Measurements from ENCODE around the gene CPNE5. TPM values are rescaled to one million over a fixed set of nuclear protein-coding genes. Genes with fewer than 3 reads are reported as not detected.
A peak's percentile ranks its signal among the peaks of the same experiment; 100 is the strongest.

CPNE5 gene
- total and polyA plus RNA-seq, 9 of the 15 experiments (the other 6 are each of a cell fraction or from before 2014, with no cell fraction given) = 0.14 to 1.0 (median 0.46) TPM; not detected in 2

- peak; percentile 95 for TF ChIP-seq MGA (IDR thresholded peaks at IDR 0.05)
- TF ChIP-seq YBX1 (IDR thresholded peaks at IDR 0.05) = no peak
- no peak for TF ChIP-seq ZNF561 (CRISPR knock-in tag; conservative IDR thresholded peaks at IDR 0.05)
- no peak for TF ChIP-seq HNRNPK (IDR thresholded peaks at IDR 0.05; ENCODE audit: low read depth, low read length, poor library complexity, severe bottlenecking)
- no peak for TF ChIP-seq TAF1 (IDR thresholded peaks at IDR 0.05; ENCODE audit: control insufficient read depth, extremely low read depth, insufficient read depth, low read length, severe bottlenecking)
- TF ChIP-seq ILF3 (IDR thresholded peaks at IDR 0.05; ENCODE audit: borderline replicate concordance) = no peak
- no peak for TF ChIP-seq ZNF197 (CRISPR knock-in tag; IDR thresholded peaks at IDR 0.05; ENCODE audit: low read depth)
- TF ChIP-seq, protein P1, sequence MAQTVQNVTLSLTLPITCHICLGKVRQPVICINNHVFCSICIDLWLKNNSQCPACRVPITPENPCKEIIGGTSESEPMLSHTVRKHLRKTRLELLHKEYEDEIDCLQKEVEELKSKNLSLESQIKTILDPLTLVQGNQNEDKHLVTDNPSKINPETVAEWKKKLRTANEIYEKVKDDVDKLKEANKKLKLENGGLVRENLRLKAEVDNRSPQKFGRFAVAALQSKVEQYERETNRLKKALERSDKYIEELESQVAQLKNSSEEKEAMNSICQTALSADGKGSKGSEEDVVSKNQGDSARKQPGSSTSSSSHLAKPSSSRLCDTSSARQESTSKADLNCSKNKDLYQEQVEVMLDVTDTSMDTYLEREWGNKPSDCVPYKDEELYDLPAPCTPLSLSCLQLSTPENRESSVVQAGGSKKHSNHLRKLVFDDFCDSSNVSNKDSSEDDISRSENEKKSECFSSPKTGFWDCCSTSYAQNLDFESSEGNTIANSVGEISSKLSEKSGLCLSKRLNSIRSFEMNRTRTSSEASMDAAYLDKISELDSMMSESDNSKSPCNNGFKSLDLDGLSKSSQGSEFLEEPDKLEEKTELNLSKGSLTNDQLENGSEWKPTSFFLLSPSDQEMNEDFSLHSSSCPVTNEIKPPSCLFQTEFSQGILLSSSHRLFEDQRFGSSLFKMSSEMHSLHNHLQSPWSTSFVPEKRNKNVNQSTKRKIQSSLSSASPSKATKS (CRISPR knock-in tag; IDR thresholded peaks at IDR 0.05) = no peak
Measured at GRCh38 chr6:36848658-36849441, 9.6 kb upstream of the CPNE5 start (continued).
